Bronchial epithelial cell (primary cell): ENCODE results near the gene SPATA21. TPM values are rescaled to one million over a fixed set of nuclear protein-coding genes. Genes with fewer than 3 reads are reported as not detected.

Experiments used
- DNase-seq: peaks from one replicate; pipeline ENCODE4 v3.0.0-alpha.2; 2010; ENCODE audit warnings: low read depth
- FAIRE-seq: peaks from 2 replicates; lab custom pipeline; 2011; peaks lifted over from hg19 to GRCh38; lab: Jason Lieb, UNC
- H3K27me3 ChIP-seq: 2 replicates; pipeline ENCODE4 v1.5.1; 2011; ENCODE audit warnings: low read length; ENCODE audit not compliant: control insufficient read depth, insufficient read depth
- H3K36me3 ChIP-seq: 2 replicates; pipeline ENCODE4 v1.5.1; 2011; ENCODE audit warnings: low read length; ENCODE audit not compliant: control insufficient read depth, insufficient read depth
- H3K4me3 ChIP-seq: 2 replicates; pipeline ENCODE4 v1.5.1; 2011; ENCODE audit warnings: mild to moderate bottlenecking, low read depth, low read length, control low read depth
- total RNA-seq: library from RNA; depleted of rRNA; stranded (reverse); fragments of >200 nt; gene quantifications from 2 replicates; pipeline ENCODE4 v1.2.1, GENCODE V29; 2014
- TF ChIP-seq, protein P1 (sequence below): IDR thresholded peaks from 2 replicates; pipeline ENCODE4 v1.5.1; 2011; ENCODE audit warnings: mild to moderate bottlenecking, moderate library complexity, low read length, control low read depth, inconsistent platforms; ENCODE audit not compliant: insufficient read depth, severe bottlenecking

Gene SPATA21
- total RNA-seq, 1 donor from 2014 or later = not detected

DNA sequence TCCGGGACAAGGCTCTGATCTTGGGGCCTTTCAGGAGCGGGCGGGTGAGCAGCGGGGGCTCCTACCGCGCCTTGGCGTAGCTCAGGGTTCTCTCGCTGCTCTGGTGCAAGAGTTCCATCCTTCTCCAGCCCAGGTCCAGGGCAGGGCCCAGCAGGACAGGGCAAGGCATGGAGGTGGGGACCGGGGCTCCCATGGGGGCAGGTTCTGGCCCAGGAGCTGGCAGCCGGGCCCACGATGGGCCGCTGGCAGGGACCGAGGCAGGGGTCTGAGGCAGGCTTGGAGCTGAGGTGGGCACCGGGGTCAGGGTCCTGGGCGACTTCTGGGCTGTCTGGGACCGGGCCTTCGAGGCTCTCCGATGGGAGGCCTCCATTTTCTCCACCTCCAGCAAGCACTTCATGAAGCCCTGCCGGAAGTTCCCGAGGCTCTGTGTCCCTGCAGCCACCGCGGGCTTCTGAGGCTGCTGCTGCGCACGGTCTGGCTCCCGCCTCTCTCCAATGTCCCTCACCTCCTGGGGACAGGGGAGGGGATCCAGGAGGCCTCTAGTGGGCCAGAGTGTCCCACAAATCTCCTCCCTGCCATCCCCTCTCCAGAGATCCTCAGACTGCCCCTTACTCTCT lies 27.6 kb downstream of the SPATA21 start:
- no peak overlapping the region for H3K4me3 ChIP-seq
- DNase-seq (no peak), FAIRE-seq (no peak)
- no peaks in the 10 kb centered on the region for H3K27me3 ChIP-seq
- TF ChIP-seq, protein P1, sequence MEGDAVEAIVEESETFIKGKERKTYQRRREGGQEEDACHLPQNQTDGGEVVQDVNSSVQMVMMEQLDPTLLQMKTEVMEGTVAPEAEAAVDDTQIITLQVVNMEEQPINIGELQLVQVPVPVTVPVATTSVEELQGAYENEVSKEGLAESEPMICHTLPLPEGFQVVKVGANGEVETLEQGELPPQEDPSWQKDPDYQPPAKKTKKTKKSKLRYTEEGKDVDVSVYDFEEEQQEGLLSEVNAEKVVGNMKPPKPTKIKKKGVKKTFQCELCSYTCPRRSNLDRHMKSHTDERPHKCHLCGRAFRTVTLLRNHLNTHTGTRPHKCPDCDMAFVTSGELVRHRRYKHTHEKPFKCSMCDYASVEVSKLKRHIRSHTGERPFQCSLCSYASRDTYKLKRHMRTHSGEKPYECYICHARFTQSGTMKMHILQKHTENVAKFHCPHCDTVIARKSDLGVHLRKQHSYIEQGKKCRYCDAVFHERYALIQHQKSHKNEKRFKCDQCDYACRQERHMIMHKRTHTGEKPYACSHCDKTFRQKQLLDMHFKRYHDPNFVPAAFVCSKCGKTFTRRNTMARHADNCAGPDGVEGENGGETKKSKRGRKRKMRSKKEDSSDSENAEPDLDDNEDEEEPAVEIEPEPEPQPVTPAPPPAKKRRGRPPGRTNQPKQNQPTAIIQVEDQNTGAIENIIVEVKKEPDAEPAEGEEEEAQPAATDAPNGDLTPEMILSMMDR = no peak
- no peaks in the 10 kb centered on the region for H3K36me3 ChIP-seq

DNA sequence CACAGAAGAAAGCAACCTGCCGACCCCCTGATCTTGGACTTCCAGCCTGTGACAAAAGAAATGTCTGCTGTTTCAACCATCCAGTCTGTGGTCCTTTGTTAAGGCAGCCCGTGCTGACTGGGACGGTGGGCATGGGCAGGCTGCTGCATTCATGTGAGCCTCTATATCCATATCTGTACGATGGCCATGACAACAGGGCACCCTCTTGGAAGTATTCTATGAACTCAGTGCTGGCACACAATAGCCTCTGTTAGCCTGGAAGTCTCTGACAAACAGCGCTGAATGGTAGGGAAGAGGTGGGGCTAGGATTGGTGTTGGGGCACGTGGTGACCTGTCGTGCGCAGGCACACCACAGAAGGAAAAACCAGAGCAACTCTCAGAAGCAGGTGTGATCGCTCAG lies 30.4 kb downstream of the SPATA21 start:
- DNase-seq (no peak), FAIRE-seq (no peak)
- Histone ChIP-seq H3K36me3 (no peaks in the 10 kb centered on the region), H3K27me3 (no peaks in the 10 kb centered on the region), H3K4me3 (no peak overlapping the region)
- TF ChIP-seq, protein P1 = no peak

DNA sequence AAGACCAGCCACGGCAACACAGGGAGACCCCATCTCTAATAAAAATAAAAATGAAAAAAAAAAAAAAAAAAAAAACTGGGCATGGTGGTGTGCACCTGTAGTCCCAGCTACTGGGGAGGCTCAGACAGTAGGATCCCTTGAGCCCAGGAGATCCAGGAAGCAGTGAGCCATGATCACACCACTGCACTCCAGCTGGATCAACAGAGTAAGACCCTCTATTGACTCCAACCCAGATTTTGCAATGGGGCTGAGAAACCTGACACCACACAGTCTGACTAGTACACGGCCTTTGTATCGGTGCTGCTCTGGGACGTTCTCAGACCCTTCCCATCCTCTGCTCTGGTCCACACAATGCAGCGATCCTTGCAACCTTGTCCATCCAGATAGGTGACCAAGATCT lies 31.8 kb downstream of the SPATA21 start:
- no peak for FAIRE-seq
- TF ChIP-seq, protein P1 = no peak
- H3K4me3 ChIP-seq = no peak overlapping the region
- H3K27me3 ChIP-seq = no peaks in the 10 kb centered on the region
- no peaks in the 10 kb centered on the region for H3K36me3 ChIP-seq
- DNase-seq = no peak

DNA sequence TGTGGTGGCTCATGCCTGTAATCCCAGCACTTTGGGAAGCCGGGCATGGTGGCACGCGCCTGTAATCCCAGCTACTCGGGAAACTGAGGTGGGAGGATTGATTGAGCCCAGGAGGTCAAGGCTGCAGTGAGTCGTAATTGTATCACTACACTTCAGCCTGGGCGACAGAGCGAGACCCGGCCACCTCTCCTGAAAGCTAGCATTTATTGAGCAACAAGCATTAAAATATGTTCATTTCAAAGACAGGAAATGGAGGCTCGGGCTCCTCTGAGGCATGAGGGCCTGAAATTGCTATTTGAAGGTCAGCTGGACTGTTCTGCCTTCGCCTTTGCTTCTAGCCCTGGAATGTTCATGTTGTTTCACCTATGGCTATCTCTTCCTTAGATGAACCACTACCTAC lies 34.5 kb downstream of the SPATA21 start:
- no peak for FAIRE-seq
- TF ChIP-seq, protein P1 = no peak
- peak; percentile 17 for DNase-seq

DNA sequence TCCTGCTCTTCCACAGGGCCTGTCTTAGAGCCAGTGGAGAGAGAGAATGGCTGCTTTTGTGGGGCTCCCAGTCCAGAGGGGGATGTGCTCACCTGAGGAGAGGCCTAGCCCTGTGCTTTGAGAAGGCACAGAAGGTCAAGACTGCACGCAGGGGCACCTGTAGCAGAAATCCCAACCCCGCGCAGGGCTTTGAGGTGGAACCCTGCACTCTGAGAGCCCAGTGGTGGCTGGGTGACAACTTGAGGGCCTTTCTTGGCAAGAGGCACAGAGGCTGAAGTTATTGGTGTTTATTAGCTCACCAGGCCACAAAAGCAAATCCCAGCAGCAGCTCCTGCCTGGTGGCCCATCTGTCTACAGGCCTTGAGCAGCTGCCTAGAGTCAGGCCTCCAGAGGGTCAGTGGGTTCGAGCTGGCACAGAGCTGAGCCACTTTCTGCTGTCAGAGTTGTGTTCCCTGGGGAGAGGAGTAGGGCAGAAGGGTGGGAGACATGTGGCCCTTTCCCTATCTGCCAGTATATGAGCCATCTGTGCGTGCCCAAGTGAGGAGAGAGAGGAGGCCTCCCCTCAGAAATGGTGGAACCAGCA lies 38.8 kb downstream of the SPATA21 start:
- peaks cover 17% of the 10 kb centered on the region for H3K36me3 ChIP-seq
- DNase-seq = no peak
- H3K27me3 ChIP-seq = no peaks in the 10 kb centered on the region
- no peak overlapping the region for H3K4me3 ChIP-seq
- no peak for FAIRE-seq
- TF ChIP-seq, protein P1 = no peak

More for the DNA sequence above, 34.5 kb downstream of the SPATA21 start:
- Histone ChIP-seq H3K27me3 (no peaks in the 10 kb centered on the region), H3K4me3 (no peak overlapping the region), H3K36me3 (peaks cover 7% of the 10 kb centered on the region)

DNA sequence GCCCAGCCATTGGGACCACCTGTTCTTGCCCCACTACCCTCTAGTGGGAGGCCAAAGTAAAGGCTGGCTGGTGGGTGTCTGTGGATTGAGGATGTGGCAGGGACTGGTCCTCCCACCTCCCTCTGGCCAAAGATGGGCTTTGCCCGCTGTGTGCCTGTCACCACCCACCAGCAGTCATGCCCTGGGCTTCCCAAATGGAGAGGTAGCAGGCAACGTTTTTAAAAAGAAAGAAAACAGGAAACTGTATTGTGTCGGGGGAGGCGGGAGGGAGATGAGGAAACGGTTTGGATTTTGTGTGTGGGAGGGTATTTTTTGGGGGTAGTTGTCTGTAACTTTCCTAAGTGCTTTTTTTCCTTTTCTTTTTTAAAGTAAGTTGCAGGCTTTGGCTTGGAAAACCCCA lies 40.1 kb downstream of the SPATA21 start:
- DNase-seq (no peak), FAIRE-seq (no peak)
- no peak overlapping the region for H3K4me3 ChIP-seq
- H3K36me3 ChIP-seq = peaks cover 18% of the 10 kb centered on the region
- no peaks in the 10 kb centered on the region for H3K27me3 ChIP-seq
- TF ChIP-seq, protein P1 = no peak
